NCI-H82 treated with DMSO at 0.1 percent for 48 hours (cell line): ENCODE measurements around the gene NEBL.

Source experiments
- DNase-seq: peaks from one replicate; lab custom pipeline; 2025; ENCODE audit not compliant: unreplicated experiment; lab: John Stamatoyannopoulos, UW

Gene NEBL

DNA sequence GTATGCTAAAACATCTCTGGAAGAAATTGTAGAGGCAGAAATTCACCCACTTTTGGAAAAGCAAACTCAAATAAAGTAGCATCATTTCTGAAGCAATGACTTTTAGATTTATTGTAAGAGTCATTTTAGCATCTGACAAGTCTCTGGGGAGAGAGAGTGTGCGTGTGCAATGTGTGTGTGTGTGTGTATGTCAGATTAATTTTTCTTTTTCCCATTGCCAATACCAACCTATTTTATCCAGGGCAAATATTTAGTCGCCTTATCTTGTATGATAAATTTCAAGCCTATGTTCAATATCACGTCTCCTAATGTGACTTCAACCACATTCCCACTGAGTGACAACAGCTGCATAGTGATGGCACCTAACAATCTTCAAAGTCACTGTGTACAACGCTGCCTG, 101.7 kb downstream of the NEBL start:
- DNase-seq = no peak

DNA sequence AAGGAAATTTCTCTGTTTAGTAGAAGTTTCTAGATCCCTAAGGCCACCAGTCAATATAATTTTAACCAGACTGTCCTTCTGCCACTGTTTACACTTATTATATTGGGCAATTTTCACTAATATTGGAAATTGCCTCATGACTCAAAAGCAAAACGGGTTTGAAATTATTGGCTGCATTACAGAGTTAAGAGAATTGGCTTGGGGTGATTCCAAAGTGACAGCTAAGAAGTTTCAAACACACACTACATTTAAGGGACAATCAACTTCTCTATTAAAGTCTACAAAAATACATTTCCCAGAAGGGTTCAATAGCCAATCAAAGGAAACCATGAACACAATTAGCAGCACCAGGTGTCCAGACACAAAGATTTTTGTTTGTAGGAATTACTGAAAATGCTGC, 111.9 kb downstream of the NEBL start:
- no peak for DNase-seq

DNA sequence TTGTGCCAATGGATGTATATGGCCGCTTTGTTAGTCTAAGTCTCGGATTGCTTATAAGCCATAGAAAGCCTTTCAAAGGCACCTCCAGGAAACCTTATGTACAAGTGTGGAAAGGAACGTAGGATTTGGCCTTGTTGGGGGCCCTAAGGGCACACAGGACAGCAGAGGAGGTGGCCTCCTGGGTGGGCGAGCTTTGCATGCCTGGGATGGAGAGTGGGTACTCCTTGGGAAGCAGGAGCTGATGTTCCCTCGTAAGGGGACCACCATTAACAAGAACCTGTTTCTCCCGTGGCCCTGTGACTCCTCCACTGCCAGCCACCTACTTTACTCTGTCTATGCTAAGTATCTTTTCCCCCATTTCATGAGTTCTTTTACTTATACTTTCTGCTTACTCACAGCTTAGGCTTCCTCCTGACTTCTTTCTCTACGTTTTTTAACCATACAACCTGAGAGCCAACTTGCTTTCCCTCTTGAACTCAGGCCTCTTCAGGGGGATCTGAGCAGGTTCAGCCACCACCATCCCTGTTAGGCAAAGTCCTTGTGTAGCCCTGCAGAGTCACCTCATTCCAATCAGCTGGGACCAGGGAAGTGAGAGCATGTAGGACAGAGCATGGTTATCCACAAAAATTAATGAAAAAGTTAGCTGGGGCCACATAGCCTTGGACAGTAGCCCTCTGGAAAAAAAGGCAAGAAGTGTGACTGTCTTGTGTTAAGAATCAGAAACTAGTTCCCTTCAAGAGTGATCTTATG, 118.9 kb downstream of the NEBL start:
- no peak for DNase-seq

DNA sequence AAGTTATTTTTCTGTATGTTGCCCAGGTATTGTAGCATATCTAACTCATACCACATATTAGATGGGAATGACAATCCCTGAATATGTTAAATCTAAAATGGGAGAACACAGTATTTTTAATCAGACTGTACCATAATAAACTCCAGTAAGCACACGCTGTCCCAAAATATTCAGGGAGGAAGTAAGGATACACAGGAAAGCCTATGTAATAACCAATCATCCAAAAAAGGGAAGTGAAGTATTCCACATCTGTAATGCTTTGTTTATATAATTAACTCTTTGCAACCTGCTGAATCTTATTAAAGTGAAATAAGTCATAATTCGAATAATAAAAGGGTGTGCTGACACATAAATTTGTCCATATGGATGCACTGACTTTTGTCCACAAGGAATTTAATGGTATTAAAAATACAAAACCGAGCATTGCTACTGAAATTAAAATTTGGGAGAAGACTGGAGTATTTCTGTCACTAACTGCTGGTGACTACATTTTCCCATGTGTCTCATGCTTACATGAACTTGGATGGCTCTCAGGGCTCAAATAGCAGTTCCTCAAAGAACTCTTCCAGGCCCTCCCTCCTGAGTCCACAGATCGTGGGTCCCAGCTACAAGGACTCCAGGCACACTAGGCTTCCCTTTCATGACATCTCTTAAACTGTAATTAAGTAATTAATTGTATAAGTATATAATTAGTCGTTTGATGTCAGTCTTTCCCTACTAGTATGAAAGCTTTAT, 120.6 kb downstream of the NEBL start:
- DNase-seq = no peak

DNA sequence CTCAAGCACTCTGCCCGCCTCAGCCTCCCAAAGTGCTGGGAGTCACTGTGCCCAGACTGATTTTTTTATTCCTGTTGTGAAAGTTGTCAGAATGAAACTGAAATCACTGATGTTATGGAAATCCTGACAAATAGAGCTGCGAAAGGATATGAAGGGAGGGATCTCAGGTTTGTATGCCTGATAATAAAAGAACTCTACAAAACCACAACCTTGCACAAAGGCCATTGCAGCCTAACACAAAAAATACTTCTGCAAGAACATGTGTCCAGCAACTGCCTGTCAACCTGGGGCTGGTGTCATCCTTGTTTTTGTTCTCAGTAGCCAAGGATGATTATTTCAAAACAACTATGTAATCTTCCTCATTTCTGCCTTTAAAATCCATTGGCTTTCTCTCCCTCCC, 126.1 kb downstream of the NEBL start:
- DNase-seq = no peak

DNA sequence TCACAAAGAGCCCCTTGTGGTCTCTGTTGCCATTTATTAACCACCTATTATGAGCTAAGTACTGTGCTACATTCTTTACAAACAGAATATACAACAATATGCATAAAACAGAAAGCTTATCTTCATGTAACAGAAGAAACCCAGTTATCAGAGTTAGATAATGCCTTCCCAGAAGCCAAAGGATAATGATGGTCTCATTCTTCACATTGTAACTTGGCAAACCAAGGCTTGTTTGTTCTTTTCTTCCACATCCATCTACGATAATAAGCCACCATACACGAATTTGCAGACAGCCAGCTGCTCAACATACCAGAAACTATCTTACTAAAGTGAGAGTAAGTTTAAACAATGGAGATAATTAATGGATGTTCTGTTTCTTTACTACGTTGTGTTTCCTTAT, 127.6 kb downstream of the NEBL start:
- no peak for DNase-seq

DNA sequence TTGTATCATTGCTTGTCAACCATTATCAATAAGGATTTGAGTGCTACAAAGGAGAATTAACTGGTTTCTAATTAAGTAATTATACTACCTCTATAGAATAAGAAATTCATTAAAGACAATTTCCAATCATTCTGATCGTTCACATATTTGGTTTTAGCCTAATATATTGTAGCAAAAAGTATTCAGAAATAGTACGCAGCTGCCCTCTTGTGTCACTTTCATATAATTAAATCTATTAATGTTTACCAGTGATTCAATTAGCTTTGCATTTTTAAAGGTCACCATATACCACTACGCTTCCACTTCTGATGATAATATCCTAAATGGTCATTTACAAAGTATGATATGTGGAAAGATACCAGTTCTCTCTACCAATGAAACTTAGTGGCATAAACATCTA, 128.3 kb downstream of the NEBL start:
- DNase-seq = no peak

DNA sequence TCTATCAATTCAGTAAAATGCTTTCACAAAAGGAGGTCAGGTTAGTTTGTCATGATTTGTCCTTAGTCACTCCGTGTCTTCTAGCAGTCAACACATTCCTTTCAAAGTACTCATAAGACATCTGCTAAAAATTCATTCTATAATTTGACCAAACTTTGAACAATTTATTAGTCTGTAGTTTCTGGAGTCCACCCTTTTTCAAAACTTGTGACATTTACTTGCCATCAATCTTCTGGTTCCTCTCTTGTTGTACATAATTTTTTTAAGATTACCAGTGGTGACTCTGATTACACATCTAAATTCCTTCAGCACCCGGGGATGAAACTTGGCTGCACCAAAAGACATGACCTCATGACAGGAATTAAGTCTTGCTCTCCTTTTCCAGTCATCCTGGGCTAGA, 130.1 kb downstream of the NEBL start:
- no peak for DNase-seq

DNA sequence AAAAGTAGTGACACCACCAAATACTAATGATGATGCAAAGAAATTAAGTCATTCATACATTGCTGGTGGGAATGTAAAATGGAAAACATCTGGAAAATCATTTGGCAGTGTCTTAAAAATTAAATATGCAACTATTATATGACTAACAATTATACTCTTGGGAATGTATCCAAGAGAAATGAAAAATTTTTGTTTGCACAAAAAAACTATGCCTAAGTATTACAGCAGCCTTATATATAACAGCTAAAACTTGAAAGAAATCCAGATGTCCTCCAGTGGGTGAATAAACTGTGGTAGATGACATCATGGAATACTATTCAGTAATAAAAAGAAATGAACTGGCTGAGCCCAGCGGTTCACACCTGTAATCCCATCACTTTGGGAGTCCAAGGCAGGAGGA, 132.0 kb downstream of the NEBL start:
- no peak for DNase-seq

DNA sequence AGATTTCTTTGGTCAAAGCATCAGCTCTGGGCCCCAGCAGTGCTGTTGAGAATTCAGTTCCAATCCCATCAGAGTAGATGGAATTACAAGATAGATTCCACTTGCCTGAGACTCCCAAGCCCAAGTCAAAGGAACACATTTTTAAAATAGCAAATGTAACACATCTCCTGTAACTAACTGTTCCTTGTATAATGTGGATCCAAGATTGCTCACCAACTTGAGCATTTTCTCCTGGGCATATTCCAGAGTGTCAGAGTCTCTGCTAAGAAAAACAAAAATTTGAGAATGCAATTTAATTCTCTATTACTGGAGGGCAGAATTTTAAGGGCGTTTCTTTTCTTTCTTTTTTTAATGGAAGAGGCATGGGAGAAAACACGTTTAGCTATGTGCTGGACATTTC, 136.7 kb downstream of the NEBL start:
- DNase-seq = no peak

DNA sequence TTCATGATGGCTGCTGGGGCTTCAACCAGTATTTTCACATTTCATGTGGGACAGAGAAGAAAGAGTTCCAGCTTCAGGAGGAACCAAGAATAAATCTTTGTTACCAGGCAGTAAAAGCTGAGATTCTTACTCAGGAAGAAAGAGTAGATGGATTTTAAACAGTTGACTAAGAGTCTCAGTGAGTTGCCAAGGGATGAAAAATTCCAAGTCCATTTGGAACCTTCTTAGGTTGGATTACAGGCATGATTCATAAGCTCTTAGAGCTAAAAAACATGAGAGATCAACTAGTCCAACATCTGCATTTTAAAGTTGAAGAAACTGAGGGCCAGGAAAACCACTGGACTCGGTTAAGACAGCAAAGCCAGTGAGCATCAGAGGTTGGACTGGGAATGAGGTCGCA, 148.6 kb downstream of the NEBL start:
- no peak for DNase-seq

DNA sequence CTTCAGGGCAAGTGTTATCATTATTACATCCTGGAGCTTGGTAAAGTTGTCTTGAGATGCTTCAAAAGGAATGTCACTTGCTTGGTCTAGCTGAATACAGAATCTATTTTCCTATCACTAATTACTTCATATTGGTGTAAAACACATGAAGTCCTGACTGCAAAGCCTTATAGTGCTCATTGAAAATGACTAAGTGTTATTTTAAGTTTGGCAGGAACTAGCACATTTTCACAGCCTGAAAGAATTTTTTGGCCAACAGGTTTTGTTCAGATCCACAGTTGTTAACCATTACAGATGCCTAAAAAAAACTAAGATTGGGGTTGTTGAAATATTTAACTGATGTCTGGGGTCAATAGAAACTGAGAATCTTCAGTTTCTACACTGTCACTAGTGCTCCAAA, 149.3 kb downstream of the NEBL start:
- DNase-seq = no peak

DNA sequence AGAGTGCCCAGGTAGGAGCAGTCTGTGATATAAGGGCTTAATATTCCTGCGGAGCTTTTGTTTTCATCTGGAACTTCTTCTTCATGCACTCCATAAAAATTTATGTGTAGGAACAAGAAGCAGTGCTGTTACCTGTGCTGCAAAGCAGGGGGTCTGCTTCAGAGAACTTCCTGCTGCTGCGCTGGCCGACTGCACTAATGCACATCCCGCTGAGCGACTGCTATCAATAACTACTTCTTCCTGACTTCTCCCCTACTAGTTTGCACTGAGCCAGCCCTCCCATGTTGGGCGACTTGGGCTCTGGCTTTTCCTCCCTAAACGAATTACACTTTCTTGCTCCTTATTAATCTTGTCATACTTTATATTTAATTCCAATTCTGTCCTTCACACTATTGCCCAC, 150.3 kb downstream of the NEBL start:
- DNase-seq = no peak

DNA sequence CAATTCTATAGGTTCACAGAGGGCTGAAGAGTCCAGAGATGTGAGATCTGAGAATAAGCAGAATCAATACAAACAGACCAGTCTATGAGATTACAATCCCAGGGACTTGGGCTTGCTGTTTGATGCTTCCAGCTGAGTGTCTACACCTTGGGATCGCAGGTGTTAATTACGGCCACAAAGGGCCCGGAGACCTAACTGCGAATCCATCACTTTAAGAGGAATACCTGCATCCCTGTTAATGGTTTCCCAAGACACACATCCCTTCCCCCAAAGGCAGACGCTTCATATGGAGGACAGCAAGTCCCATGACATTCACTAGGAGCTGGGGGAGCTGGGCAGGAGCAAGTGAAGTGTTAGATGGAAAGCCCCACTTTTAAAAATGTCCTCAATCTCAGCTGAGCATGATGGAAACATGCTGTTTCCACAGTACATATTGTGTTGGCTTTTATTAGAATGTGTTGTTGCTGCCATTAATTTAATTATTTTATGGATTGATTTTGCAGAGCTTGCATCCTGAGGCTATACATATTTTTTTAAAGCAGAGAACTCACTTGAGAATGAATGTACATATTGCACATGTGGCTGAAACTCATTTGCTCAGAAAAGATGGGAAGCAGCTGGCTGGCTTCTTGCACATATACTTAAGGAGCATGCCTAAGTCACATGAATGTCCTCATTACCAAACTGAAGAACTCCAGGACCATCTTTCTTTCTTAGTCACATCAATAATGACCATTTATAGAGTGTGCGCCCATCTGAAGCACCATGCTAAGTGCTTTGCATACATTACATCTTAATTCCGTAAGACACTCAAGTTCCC, 151.3 kb downstream of the NEBL start:
- no peak for DNase-seq

DNA sequence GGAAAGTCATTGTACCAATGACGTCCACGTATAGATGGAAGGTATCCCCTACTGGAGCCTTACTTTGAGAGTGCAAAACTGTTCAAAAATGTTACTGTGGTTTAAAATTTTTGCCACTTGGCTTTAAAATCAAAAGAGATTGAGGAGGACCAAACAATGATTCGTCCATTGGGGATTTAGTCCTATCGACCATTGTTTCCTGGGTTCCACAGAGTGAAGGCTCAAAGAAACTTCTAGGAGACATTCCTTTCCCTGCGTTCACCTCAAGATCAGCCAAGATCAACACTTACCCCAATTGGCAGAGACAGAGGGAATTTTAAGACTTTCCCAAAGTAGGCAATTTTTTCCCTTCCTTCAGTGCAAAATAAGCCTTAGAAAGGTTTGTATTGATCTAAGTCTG, 152.3 kb downstream of the NEBL start:
- DNase-seq = no peak

DNA sequence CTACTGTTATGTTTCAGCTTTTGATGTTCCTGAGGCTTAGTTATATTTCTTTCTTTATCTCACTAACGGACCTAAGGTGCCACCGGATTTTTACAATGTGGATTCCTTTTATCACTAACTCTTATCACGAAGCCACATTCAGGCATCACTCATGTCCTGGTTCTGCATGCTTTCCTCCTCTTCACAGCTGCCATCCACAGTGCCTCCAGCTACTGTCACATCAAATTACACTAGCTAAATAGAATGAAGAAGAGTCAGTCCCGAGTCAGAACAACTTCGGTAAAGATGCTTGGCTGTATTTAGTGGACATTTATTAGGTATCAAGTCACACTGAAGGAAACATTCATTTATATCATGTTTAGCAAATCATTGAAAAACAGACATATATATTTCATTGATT, 153.2 kb downstream of the NEBL start:
- no peak for DNase-seq

DNA sequence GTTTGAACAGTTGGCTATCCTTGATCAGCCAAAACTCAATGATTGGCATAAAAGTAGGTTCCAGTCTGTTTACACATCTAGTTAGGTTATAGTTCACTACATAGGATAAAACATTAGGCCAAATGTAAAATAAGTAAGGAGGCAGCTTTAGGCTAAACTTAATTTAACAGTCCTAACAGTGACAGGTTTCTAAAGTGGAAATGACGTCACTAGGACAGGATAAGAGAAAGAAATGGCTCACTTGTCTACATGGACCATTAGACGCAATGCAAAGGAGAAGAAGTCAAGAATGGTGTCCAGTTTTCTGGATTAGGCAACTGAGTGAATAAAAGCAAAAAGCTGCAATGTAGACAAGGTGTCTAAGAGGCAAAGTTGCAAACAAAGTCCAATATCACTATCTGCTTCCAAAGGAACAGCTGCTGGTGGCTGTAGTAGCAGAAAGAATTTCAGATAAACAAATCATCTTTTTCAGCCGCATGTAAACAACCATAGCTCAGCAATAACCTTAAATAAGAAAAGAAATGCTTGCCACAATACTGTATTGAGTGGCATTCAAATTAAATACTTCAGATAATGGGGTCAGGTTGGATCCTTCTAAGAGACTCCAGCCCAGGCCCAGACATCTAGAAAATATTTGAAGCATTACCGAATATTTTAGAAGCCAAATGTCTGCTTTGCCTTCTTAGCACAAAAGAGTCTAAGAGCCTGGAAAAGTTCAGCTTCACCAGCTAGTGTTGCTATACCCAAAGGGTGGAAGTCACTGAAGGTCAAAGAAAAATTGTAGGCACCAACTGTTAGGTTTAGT, 154.2 kb downstream of the NEBL start:
- no peak for DNase-seq

DNA sequence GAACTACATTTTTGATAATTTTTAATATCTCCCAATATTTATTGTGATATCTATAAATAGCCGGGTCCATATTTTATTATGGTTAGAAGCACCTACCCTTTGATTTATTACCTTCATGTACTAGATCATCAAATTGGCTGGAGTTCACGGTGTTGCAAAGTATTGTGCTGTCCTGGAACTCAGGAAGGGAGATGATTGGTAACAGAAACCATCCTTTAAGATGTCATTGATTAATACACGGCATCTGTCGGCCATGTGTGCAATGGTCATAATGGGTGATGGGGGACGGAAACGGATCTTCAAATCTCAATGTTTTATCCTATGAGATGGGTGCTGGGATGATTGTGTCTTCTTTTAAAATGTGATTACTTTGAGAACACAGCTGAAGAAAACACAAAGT, 157.0 kb downstream of the NEBL start:
- no peak for DNase-seq

DNA sequence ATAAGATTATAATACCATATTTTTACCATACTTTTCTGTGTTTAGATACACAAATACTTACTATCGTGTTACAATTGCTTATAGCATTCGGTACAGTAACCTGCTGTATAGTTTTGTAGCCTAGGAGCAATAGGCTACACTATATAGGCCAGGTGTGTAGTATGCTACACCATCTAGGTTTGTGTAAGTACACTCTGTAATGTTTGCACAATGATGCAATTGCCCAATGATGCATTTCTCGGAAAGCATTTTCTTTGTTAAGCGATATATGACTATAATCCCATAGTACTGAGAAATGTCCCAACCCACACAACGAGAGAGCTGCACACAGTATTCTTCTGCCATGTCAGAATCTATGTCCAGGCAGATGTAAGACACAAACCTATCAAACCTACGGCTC, 160.0 kb downstream of the NEBL start:
- no peak for DNase-seq
